ENCODE results near the gene TNRC6A.
"Not testable (repeated sequence)": the region's sequence is repeated elsewhere in the genome, so short reads cannot be mapped to it uniquely, and the experiment has no call there.

Gene TNRC6A

DNA sequence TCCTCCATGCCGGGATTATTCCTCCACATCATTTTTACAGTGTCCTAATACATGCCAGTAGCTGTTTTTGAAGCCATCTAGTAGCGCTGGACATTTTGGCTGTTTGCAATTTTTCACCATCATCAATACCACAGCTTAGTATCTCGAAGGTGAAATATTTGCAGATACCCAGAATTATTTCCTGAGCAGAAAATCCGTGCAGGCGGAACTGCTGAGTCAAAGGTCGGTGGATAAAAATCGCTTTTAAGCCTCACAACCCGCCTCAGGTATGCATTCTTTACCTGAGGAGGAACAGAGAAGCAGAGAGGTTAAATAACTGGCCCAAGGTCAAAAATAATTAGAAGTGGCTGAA lies 584 bp upstream of the TNRC6A start:
- DNase-seq: no peak

DNA sequence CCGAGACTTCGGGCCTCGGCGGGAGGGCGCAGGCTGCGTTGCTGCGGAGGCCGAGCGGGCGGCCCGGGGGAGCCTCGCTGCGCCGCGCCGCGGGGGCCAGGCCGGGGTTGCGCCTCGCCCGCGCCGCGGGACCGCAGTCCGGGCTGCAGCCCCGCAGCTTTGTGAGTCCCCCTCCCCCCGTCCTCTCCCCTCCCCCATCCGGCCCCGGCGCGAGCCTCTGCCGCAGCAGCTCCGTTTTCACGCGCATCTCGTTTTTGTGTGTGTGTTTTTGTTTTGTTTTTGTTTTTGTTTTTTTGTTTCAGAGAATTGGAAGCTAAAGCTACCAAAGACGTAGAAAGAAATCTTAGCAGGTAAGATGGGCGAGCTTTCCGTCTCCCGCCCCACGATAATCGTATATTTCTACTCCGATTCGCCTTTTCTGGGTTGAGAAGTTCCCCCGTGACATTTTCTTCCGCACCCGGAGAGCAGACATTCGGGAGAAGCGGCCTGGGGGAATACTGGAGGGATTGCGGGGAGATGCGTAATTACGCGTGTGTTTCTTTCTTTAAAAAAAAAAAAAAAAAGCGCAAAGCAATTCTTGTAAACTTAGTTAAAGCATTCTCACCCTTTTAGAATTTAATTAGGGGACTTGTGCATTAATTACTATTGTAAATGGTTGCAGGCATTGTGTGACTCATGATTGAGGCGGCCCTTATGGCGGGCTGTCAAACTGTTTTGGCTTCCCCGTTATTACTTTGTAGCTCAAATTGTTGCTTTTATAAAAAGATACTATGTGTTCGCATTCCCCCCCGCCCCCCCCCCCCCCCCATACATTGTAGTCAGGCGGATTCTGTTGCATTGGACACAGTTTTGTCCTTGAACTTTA lies 732 bp downstream of the TNRC6A start:
- no peak for DNase-seq

DNA sequence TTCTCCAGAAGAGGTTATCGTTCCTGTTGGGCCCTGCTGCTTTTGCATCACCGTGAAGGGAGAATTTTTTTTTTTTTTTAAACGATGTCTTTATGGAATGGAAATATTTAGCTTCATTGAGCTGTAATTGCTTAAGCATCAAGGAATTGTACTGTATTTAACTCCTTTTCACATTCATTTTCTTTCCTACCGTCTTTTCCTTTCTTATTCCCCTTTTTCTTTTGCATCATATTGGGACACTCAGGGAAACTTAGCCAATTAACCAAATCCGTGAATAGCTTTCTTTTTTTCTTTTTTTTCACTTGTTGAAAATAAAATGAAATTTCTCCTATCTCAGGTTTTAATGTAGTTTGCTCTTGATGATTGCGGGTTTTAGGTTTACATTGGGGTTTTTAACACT lies 1.5 kb downstream of the TNRC6A start:
- DNase-seq: no peak

DNA sequence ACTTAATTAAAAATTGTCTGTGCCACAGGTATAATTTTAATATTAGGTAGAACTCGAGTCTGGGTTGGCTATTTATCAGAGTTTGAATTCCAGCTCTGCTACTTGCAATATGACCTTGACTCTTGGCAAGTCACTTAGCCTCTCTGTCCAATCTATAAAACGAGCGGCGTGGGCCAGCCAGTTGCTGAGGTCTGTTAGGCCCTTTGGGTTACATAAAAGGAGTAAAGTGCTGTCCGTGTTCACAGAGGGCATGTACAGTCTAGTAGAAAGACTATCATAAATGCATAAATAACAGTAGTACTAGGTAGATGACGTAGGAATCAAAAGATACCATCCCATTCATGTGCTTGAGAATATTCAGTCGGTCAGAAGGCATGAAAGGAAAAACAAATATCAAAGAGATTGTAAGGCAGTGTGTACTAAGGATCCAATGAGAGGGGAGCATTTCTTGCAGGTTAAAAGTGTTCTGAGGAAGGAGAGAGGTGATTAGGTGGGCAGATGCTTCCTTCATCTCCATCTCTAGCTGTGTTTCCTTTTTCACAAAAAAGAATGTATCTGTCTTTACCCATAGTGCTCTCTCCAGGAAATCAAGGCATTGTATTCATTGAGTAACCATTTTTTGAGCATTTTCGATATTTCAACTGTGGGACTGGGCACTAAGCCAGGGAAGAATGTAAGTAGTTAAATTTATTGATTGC lies 2.4 kb downstream of the TNRC6A start:
- DNase-seq: no peak

DNA sequence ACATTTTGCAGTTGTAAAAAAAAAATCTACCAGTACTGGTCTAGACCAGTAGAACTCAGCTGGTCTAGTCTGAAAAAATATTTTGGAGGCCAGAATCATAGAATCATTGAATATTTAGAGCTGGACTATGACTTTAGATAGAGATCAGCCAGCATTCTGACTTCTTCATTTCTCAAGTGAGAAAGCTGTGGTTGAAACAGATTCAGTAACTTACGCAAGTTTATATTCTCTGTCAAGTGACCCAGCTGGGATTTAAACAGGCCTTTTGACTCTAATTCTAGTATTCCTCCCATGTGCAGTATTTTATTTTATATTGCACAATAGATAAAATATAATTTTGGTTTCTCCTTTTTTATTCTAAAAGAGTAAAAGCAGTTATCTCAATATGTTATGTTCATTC lies 4.9 kb downstream of the TNRC6A start:
- no peak for DNase-seq

DNA sequence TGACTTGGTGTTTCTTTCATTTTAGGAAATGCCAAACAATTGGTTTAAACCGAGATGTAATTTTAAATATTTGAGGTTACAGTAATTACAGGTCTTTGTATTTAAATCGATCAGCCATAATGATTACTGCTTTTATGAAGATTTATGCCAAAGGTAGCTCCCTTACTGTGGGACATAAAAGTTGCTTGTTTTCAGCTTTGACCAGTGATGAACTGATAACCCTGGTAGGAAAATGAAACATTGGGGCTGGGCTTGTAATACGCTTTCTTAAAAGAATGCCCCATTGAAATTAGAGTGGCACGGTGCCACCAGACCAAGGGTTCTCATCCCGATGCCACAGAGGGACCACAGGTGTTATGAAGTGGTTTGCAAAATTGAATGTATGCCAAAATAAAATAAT lies 7.3 kb downstream of the TNRC6A start:
- no peak for DNase-seq

DNA sequence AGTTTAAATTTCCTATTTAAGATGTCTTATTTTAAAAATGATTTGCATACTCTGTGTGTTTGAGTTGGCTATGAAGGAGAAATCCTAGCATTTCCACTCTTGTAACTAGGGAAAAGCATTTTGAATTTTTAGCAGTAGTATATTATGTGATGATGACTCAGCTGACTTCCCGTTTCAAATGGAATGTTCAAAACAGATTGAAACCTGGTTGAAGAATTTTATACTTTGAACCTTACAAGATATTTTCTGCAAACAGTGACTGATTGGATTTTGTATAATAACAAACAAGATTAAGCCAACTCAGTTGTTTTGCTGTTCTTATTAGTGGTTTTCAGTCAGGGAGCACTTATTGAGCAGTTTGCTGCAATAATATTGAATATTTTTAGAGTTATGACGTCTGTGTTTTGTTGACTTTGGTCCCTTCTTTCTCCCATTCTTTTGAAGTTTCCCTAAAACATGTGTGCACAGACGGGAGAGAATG lies 8.0 kb downstream of the TNRC6A start:
- no peak for DNase-seq

DNA sequence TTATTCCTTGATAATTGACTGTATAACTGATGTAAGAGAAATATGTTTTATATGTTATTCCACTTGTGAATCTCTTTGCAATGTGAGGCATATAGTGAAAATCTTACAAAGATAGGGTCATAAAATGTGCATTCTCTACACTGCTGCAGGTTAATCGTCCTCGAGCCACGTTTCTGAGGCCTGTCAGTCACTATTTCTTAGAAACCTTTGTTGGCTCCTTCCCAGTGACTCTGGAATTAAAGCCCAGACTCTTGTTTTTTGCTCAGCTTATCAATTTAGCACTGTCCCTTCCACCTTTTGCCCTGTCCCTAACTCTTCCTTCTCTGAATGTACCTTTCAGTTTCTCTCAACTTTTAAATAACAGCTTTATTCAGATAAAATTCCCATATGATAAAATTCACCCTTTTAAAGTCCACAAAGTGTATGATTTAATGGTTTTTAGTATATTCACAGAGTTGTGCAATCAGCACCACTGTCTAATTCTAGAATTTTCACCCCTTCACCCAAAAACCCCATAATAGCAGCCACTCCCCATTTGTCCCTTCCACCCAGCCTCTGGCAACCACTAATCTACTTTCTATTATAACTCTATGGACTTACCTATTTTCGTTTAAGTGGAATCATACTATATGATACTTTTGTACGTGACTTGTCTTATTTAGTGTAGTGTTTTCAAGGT lies 8.6 kb downstream of the TNRC6A start:
- no peak for DNase-seq

DNA sequence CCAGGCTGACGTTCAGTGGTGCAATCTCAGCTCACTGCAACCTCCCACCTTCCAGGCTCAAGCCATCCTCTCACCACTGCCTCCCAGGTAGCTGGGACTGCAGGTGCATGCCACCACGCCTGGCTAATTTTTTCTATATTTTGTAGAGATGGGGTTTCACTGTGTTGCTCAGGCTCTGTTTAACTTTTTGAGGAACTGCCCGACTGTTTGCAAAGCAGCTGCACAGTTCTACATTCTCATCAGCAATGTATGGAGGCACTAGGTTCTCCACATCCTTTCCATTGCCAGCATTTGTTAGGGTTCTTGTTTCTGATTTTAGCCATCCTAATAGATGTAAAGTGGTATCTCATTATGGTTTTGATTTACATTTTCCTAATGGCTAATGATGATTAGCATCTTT lies 9.4 kb downstream of the TNRC6A start:
- DNase-seq: no peak

DNA sequence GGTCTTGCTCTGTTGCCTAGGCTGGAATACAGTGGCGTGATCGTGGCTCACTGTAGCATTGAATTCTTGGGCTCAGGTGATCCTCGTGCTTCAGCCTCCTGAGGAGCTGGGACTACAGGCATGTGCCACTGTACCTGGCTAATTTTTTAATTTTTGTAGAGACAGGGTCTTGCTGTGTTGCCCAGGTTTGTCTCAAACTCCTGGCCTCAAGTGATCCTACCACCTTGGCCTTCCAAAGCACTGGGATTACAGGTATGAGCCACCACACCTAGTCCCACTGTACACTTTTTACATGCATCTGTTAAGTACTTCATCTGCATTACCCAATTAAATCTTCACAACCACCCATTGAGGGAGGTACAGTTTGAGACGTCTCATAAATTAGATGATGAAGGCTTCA lies 12.4 kb downstream of the TNRC6A start:
- no peak for DNase-seq

DNA sequence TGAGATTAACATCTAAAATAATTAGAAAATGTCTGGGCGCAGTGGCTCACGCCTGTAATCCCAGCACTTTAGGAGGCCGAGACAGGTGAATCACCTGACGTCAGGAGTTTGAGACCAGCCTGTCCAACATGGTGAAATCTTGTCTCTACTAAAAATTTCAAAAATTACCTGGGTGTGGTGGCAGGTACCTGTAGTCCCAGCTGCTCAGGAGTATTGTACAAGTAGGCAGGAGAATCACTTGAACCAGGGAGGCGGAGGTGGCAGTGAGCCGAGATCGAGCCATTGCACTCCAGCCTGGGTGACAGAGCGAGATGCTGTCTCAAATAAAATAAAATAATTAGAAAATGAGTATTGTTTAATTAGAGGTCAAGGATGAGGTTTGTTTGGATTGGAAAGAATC lies 13.2 kb downstream of the TNRC6A start:
- DNase-seq: not testable (repeated sequence)

DNA sequence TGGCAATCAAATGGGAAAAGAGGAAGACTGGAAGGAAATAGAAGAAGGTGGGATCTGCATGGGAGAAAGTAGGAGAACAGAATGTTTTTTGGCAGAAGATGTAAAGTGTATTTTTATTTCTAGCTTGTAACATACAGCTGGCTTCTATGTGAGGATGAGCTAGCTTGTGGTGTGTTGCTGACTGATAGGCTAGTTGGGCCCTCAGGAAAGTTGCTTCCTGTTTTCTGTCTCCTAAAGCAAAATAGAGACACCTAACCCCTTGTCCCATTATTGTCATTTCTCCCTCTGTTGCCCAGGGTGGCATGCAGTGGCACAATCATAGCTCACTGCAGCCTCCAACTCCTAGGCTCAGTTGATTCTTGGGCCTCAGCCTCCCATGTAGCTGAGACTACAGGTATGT lies 15.9 kb downstream of the TNRC6A start:
- no peak for DNase-seq

DNA sequence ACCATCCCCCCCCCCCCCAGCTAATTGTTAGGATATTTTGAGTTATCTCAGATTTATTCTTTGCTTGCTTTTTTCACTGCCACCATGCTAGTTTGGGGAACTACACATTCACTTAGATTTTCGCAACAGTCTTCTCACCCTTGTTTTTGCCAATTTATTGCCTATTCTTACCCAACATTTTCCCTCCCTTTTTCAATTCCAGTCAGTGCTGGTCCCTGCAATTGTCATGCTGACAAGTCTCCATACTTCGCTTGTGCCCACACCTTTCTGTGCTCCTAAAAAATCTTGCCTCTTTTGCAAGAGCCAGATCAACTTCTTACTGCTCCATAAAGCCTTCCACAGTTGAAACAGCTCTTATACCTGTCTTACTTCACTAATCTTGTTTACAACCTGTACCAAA lies 16.3 kb downstream of the TNRC6A start:
- no peak for DNase-seq

DNA sequence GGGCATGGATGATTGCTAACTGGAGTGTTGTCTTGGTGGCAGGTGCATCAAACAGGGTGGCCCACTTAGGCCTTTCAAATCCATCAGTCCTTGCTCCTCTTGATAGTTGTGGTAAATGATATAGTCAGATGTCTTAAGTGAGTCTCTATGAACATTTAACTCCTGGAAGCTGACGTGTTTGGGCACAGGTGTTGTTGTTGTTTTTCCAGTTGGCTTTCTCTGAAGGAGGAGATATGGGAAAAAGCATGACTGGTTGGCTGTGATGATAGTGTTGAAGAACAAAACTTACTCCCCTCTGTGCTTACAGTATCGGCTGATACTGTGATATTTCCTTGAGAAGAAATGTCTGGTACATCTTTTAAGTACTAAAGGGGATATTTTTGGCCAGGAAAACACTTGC lies 18.0 kb downstream of the TNRC6A start:
- DNase-seq: no peak

DNA sequence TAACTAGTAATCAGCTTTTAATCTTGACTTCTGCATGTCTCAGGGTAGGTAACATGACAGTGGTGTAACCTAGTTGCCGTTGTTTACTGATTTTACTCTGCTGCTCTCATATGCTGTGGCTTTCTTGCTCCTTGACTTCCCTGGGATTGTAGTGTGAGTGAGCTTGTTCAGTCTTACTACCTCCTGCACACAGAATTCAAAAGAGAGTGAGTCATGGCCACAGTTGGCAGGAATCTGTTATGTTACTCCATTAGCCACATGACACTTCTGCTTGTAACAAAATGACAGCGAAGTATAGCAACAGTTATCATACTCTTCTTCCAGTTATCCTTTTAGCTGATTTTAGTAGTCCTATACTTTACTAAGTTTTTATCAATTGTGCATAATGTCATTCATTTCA lies 18.8 kb downstream of the TNRC6A start:
- DNase-seq: no peak

DNA sequence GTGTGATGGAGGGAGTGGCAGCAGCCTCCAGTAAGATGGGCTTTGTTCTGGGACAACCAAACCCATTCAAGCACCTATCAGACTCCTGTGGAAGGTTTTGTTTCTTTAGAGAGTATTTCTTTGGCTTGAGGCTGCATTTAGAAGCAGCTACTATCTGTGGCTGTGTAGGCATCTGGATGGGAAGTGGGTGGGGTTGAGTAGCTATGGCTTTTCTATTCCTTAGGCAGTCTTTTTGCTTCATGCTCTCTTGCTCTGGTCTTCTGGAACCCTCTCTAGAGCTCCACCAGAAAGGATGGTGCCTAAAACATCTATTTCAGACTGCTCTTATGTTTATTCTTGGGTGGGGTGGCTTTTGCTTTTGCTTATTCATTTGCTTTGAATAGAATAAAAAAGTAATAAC lies 19.9 kb downstream of the TNRC6A start:
- DNase-seq: no peak

DNA sequence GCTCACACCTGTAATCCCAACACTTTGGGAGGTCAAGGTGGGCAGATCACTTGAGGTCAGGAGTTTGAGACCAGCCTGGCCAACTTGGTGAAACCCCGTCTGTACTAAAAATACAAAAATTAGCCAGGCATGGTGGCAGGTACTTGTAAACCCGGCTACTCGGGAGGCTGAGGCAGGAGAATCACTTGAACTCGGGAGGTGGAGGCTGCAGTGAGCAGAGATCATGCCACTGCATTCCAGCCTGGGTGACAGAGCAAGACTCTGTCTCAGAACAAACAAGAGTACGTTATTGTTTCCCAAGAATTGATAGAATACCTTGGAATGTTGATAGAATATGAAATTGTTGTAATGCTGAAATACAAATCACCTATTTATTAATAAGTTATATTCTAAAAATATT lies 20.4 kb downstream of the TNRC6A start:
- not testable (repeated sequence) for DNase-seq

DNA sequence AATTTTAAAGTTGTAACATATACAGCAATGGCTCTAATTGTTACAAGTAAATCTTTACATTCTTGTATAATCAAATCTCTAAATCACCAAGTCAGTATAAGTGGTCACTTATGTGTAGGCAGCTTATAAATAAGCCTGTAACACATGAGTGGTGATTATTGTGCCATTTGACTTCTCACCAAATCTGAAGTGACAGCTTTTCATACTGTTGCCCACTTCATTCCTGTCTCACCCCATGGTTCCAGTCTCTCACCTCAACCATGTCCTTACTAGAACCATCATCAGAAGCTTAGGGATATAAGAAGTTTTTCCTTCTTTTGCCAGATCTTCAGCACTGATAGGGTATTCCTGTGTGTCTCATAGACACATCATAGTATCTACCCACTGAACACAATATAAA lies 23.5 kb downstream of the TNRC6A start:
- no peak for DNase-seq

DNA sequence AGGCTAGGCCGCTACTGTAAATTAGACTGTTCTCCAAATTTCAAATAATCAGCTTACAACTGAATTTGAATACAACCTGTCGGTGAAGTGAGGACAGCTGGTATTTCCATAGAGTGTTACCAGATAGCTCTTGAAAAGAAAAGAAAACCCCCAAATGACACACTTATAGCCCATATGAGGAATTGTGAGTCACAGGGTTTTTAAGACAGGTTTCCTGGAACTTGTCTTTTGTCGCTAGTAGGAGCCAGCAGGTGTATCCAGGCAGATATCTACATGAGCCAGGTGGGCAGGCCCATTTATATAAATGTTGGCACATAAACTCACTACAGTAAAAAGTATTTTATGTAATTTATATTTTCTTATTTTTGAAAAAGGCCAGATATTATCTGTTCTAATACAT lies 24.0 kb downstream of the TNRC6A start:
- DNase-seq: no peak

DNA sequence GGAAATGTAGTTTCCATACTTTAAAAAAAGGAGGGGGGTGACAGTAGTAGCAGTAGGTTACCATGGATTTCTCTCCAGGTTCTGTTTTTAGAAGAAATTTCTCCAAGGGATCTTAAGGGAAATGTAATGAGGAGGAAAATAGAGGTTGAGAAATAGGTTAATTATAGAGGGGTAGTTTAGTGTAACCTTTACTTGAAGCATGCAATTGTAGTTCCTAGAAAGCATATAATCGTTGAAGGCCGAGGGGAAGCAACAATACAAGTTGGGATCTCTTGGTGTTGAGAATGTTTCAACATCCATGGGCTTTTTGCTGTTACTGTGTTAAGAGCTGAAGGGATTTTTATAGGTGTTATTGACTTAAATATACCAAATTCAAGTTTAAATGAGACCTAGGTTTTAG lies 25.1 kb downstream of the TNRC6A start:
- no peak for DNase-seq

DNA sequence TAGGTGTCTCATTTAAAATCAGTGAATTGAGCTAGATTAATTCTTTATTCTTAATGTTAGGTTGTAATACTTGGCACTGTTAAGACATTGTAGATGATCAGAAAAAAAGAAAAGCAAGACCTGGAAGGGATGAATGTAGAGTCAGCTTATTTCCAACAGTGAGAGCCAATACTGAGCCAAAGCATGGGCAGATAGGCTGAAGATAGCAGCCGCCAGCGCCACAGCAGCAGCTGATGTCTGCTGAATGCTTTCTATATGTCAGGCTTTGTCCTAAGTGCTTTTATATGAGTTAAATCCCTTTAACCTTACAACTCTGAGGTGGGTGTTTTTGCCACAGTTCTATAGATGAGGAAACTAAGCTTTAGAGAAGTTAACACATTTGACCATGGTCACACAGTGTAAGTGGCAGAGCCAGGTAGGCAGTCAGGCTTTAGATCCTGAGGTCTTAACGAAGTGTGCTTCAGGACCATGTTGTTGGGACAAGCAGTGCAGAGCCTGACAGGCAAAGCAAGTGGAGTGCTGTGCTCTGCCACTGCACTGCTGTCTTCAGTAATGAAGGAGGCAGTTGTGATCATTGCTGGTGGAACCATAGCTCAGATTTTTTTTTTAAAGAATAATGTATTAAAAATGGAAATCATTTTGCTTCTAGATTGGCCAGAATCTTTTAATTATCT lies 25.9 kb downstream of the TNRC6A start:
- no peak for DNase-seq

DNA sequence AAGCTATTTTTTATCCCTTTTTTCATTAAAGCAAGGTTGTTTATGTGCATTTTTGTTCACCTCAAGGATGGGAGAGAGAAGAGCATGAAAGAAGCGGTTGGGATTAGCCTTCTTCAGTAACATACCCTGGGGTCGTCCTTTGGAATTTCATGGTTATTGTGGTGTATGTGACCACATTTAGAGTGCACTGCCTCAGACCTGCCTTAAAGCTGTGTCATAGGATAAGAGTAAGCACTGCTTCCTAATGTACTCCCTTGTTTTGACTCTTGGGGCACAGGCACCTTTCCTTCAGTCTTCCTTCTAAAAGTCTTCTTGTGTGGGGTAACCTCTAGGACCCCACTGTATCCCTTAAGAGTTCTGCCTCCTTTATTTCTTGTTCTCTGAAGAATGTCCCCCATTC lies 28.9 kb downstream of the TNRC6A start:
- no peak for DNase-seq

DNA sequence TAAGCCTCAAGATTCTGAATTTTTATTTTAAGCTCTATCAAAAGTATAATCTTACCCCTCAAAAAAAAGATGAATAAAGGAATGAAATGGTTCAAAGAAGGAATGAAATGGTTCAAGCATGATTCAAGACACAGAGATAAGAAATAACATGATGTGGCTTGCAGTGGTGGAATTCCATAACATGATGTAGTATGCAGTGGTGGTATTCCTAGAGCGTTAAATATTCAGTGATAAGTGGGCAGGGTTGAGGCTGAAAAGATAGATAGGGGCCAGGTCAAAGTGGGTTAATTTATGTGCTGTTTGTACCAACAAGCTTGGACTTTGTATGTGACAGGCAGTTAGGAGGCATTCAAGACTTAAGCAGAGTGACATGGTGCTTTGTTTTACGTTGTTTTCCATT lies 29.6 kb downstream of the TNRC6A start:
- no peak for DNase-seq

Data from NCI-H2171 (cell line).